IMR-90 (cell line): ENCODE measurements around the gene APPL2. TPM values are rescaled to one million over a fixed set of nuclear protein-coding genes. Genes with fewer than 3 reads are reported as not detected.

ENCODE experiments used
- ATAC-seq: fragments of 200-7000 bp; cut with Tn5 transposase; 2 replicates; pipeline ENCODE4 v1.9.1; 2020; ENCODE audit warnings: low read depth, mild to moderate bottlenecking, moderate library complexity
- BruUV-seq: library from RNA; stranded (reverse); fragments of 400-500 nt; replicated peaks from 2 replicates; lab custom pipeline; 2021; lab: Mats Ljungman, UMichigan
- CTCF ChIA-PET: fragments of 300-600 bp; formaldehyde crosslinking; extraction: SDS; loops from one replicate; lab custom pipeline; 2021; ENCODE audit warnings: antibody characterized with exemption; lab: Yijun Ruan, JAX
- POLR2A ChIA-PET: fragments of 300-600 bp; sonication (Branson Sonifier 250); formaldehyde crosslinking; loops from one replicate; lab custom pipeline; 2022; ENCODE audit warnings: antibody characterized with exemption; ENCODE audit not compliant: unreplicated experiment; lab: Charles Lee
- DNase-seq: peaks from one replicate; pipeline ENCODE4 v3.0.0; 2013
- H2AFZ ChIP-seq: replicated peaks from 2 replicates; pipeline ENCODE3; 2013; ENCODE audit warnings: low read length, mild to moderate bottlenecking; ENCODE audit not compliant: poor library complexity
- H2AK5ac ChIP-seq: 2 replicates; pipeline ENCODE4 v1.6.1; 2013; ENCODE audit warnings: low read depth, low read length, inconsistent platforms
- H2AK9ac ChIP-seq: replicated peaks from 2 replicates; pipeline ENCODE3; 2013; ENCODE audit warnings: mild to moderate bottlenecking, low read depth, low read length, moderate library complexity; ENCODE audit not compliant: poor library complexity
- H2BK120ac ChIP-seq: 2 replicates; pipeline ENCODE4 v1.6.1; 2013; ENCODE audit warnings: low read depth, low read length, inconsistent platforms
- H2BK15ac ChIP-seq: 3 replicates; pipeline ENCODE4 v1.6.1; 2013; ENCODE audit warnings: low read depth, low read length, inconsistent platforms
- H2BK20ac ChIP-seq: 2 replicates; pipeline ENCODE4 v1.6.1; 2013; ENCODE audit warnings: low read depth, mild to moderate bottlenecking, inconsistent platforms, low read length, moderate library complexity
- H2BK5ac ChIP-seq: 2 replicates; pipeline ENCODE4 v1.6.1; 2013; ENCODE audit warnings: mild to moderate bottlenecking, low read depth, low read length, inconsistent platforms; ENCODE audit not compliant: poor library complexity, severe bottlenecking
- H3K14ac ChIP-seq: replicated peaks from 2 replicates; pipeline ENCODE4 v1.6.1; 2013; ENCODE audit warnings: low read depth, low read length, inconsistent platforms
- H3K18ac ChIP-seq: 2 replicates; pipeline ENCODE4 v1.6.1; 2013; ENCODE audit warnings: low read depth, low read length, control low read depth
- H3K23ac ChIP-seq: 2 replicates; pipeline ENCODE4 v1.6.1; 2013; ENCODE audit warnings: low read depth, low read length, inconsistent platforms
- H3K27ac ChIP-seq: 2 replicates; pipeline ENCODE4 v1.5.1; 2013; ENCODE audit warnings: mild to moderate bottlenecking, control low read depth, low read length; ENCODE audit not compliant: insufficient read depth
- H3K27me3 ChIP-seq: 2 replicates; pipeline ENCODE4 v1.6.1; 2013; ENCODE audit warnings: low read length; ENCODE audit not compliant: control insufficient read depth, insufficient read depth
- H3K36me3 ChIP-seq: 2 replicates; pipeline ENCODE4 v1.6.1; 2013; ENCODE audit warnings: low read length, mixed read lengths; ENCODE audit not compliant: control insufficient read depth, insufficient read depth
- H3K4ac ChIP-seq: 2 replicates; pipeline ENCODE4 v1.6.1; 2013; ENCODE audit warnings: low read depth, low read length, inconsistent platforms
- H3K4me1 ChIP-seq: 2 replicates; pipeline ENCODE4 v1.6.1; 2013; ENCODE audit warnings: low read length, mixed read lengths; ENCODE audit not compliant: control insufficient read depth, insufficient read depth
- H3K4me2 ChIP-seq: 2 replicates; pipeline ENCODE4 v1.6.1; 2013; ENCODE audit warnings: low read depth, mild to moderate bottlenecking, control low read depth, low read length, moderate library complexity
- H3K4me3 ChIP-seq: 2 replicates; pipeline ENCODE4 v1.5.1; 2013; ENCODE audit warnings: low read depth, mild to moderate bottlenecking, control low read depth, low read length, moderate library complexity; ENCODE audit not compliant: insufficient read depth
- H3K56ac ChIP-seq: 2 replicates; pipeline ENCODE4 v1.6.1; 2013; ENCODE audit warnings: low read length, inconsistent platforms; ENCODE audit not compliant: insufficient read depth; ENCODE audit errors: extremely low read depth
- H3K79me1 ChIP-seq, 2 experiments: 2 replicates each; pipeline ENCODE4 v1.6.1; 2013; ENCODE audit warnings: low read length in 2 of 2, inconsistent platforms in 1 of 2, low read depth in 1 of 2
- H3K9ac ChIP-seq: 2 replicates; pipeline ENCODE4 v1.6.1; 2013; ENCODE audit warnings: low read depth, low read length, control low read depth
- H3K9me1 ChIP-seq: 2 replicates; pipeline ENCODE4 v1.6.1; 2013; ENCODE audit warnings: low read length, inconsistent platforms; ENCODE audit not compliant: insufficient read depth
- H3K9me3 ChIP-seq: 2 replicates; pipeline ENCODE4 v1.6.1; 2013; ENCODE audit warnings: low read length; ENCODE audit not compliant: control insufficient read depth, insufficient read depth
- H4K20me1 ChIP-seq: 2 replicates; pipeline ENCODE4 v1.6.1; 2013; ENCODE audit warnings: low read length, inconsistent platforms; ENCODE audit not compliant: insufficient read depth
- H4K5ac ChIP-seq: 2 replicates; pipeline ENCODE4 v1.6.1; 2013; ENCODE audit warnings: mild to moderate bottlenecking, low read depth, low read length, control low read depth
- H4K8ac ChIP-seq, 2 experiments: 2 replicates each; pipeline ENCODE4 v1.6.1; 2013; ENCODE audit warnings: low read depth in 2 of 2, low read length in 2 of 2, control low read depth in 1 of 2, inconsistent platforms in 1 of 2
- H4K91ac ChIP-seq: 2 replicates; pipeline ENCODE4 v1.6.1; 2013; ENCODE audit warnings: low read depth, low read length, inconsistent platforms; ENCODE audit not compliant: insufficient read depth
- BHLHE40 ChIP-seq: fragments of 150-350 bp; IDR thresholded peaks from 2 replicates; pipeline ENCODE4 v1.6.1; 2016; ENCODE audit warnings: mild to moderate bottlenecking, low read depth, low read length
- FOS ChIP-seq: fragments of 150-350 bp; IDR thresholded peaks from 2 replicates; pipeline ENCODE4 v1.6.1; 2016; ENCODE audit warnings: low read depth, low read length
- RAD21 ChIP-seq: IDR thresholded peaks from 2 replicates; pipeline ENCODE4 v1.6.1; 2012; ENCODE audit warnings: low read length, improper control_type of control experiment
- RFX5 ChIP-seq: IDR thresholded peaks from 2 replicates; pipeline ENCODE4 v1.8.0; 2012; ENCODE audit warnings: low read depth, mild to moderate bottlenecking, low read length, moderate library complexity
- WGBS, 2 experiments: methylation state at CpG; one replicate each; pipeline versions ENCODE4 v1.1.5 to v1.1.7; 2013; ENCODE audit warnings: missing lambda C conversion rate in 2 of 2; ENCODE audit not compliant: insufficient read length in 1 of 2; ENCODE audit errors: extremely low coverage in 2 of 2; 5-methylcytosine and 5-hydroxymethylcytosine counted together
- dilution Hi-C: fragments of 300-500 bp; cut with HindIII; formaldehyde crosslinking; loops from one replicate; pipeline ENCODE4 v1.14.3; 2018; ENCODE audit warnings: low sequenced_read_pairs; ENCODE audit not compliant: unreplicated experiment
- in situ Hi-C: fragments of 300-500 bp; cut with MboI; formaldehyde crosslinking; loops from 3 replicates; pipeline ENCODE4 v1.14.3; 2019; ENCODE audit warnings: low sequenced_read_pairs, inconsistent platforms, mixed read lengths
- intact Hi-C: fragments of 100-400 bp; cut with micrococcal nuclease; formaldehyde crosslinking; loops from 2 replicates; pipeline ENCODE4 v1.10.0; 2022
- polyA plus RNA-seq, 3 experiments: library from polyadenylated mRNA; depleted of rRNA; stranded (reverse); fragments of >200 nt; gene quantifications; 2 replicates each; pipeline ENCODE4 v1.2.3, GENCODE V29; 2012; ENCODE audit warnings: low replicate concordance in 1 of 3
- total RNA-seq: library from RNA; depleted of rRNA; stranded (reverse); fragments of >200 nt; gene quantifications from 2 replicates; pipeline ENCODE4 v1.2.3, GENCODE V29; 2012

APPL2 gene
- total and polyA plus RNA-seq, 2 of the 4 experiments (the other 2 are of a cell fraction) = 42.3 to 65.8 TPM

DNA sequence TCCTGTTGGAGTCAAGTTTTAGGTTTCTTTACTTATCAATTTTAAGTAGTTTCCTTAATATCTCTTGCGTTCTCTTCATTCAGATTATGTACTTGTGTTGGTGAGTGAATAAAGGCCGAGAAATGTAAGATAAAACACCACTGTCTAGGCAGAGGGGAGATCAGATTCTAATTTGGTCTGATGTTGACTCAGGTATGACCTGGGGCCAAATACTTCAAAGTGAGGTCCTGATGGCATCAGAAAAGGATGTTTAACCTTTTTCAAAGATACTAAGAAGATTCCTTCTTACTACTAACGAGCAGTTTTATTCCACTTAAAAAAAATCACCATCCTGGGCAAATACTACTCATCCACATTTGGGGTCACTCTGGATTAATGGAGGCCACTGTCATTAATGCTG, 26.9 kb downstream of the APPL2 start:
- H2BK15ac ChIP-seq = no peak overlapping the region
- H2BK5ac ChIP-seq = peak overlapping the region; percentile 64
- no peak overlapping the region for H2AK5ac ChIP-seq
- no peaks in the 10 kb centered on the region for H3K27me3 ChIP-seq
- H3K4me1 ChIP-seq = peaks cover 14% of the 10 kb centered on the region
- H3K56ac ChIP-seq = no peak overlapping the region
- intact Hi-C loops = no loop called here
- in situ Hi-C loops = loop anchor here (25.0 kb wide), 1 partner anchor 178 kb away; no protein-coding TSS in a partner anchor
- no peak overlapping the region for H3K14ac ChIP-seq
- peak overlapping the region; percentile 62; the same call in 1 of the 2 replicates for H3K18ac ChIP-seq
- no peak overlapping the region for H4K91ac ChIP-seq
- no peak overlapping the region for H2AK9ac ChIP-seq
- no peak for DNase-seq
- BruUV-seq = no TSS peak
- H2AFZ ChIP-seq = no peak overlapping the region
- H3K9me1 ChIP-seq = peaks cover 23% of the 10 kb centered on the region
- H3K9me3 ChIP-seq = no peaks in the 10 kb centered on the region
- no peak overlapping the region for H4K5ac ChIP-seq
- no peak overlapping the region for H3K4me2 ChIP-seq
- H4K8ac ChIP-seq = no peak overlapping the region
- no peak overlapping the region for H2BK120ac ChIP-seq
- H2BK20ac ChIP-seq = no peak overlapping the region
- ATAC-seq = no peak
- H3K23ac ChIP-seq = no peak overlapping the region
- no peaks in the 10 kb centered on the region for H4K20me1 ChIP-seq
- no peak overlapping the region for H3K9ac ChIP-seq
- WGBS, 2 experiments = no CpG with 5 or more reads among the region's 3 CpGs
- TF ChIP-seq RFX5 (no peak), BHLHE40 (no peak), FOS (no peak), RAD21 (no peak)
- ChIA-PET POLR2A (no interaction called here), CTCF (interaction anchor here (0.6 kb wide), 1 partner anchor 945 kb away, joined by 3 read pairs; no protein-coding TSS in a partner anchor)
- no peak overlapping the region for H3K4ac ChIP-seq
- peaks cover 48% of the 10 kb centered on the region for H3K36me3 ChIP-seq
- no peak overlapping the region for H3K27ac ChIP-seq
- peaks cover 30 to 71% of the 10 kb centered on the region in 2 experiments for H3K79me1 ChIP-seq
- dilution Hi-C loops = no loop called here
- no peak overlapping the region for H3K4me3 ChIP-seq
